GM12878 (cell line): ENCODE data around the gene COL4A1. TPM values are rescaled to one million over a fixed set of nuclear protein-coding genes. Genes with fewer than 3 reads are reported as not detected.

ENCODE experiments used
- ATAC-seq: fragments of 200-7000 bp; cut with Tn5 transposase; 3 replicates; pipeline ENCODE4 v1.9.1; 2020; ENCODE audit warnings: mild to moderate bottlenecking, moderate library complexity
- BruUV-seq: library from RNA; stranded (reverse); fragments of 400-500 nt; replicated peaks from 2 replicates; lab custom pipeline; 2021; lab: Mats Ljungman, UMichigan
- CTCF ChIA-PET: fragments of 300-600 bp; sonication (Branson Sonifier 250); formaldehyde crosslinking; extraction: SDS; loops from one replicate; lab custom pipeline; 2021; ENCODE audit warnings: inconsistent platforms; lab: Yijun Ruan, JAX
- POLR2A ChIA-PET: fragments of 350-600 bp; formaldehyde crosslinking; extraction: SDS; loops from one replicate; lab custom pipeline; 2021; ENCODE audit warnings: inconsistent platforms; lab: Charles Lee
- RAD21 ChIA-PET: fragments of 300-600 bp; sonication (Branson Sonifier 250); formaldehyde crosslinking; loops from one replicate; lab custom pipeline; 2023; ENCODE audit warnings: antibody characterized with exemption; ENCODE audit not compliant: unreplicated experiment; lab: Charles Lee
- SMC1A ChIA-PET: fragments of 300-600 bp; sonication (Branson Sonifier 250); formaldehyde crosslinking; loops from one replicate; lab custom pipeline; 2023; ENCODE audit not compliant: unreplicated experiment, uncharacterized antibody; lab: Charles Lee
- DNase-seq: peaks from one replicate; pipeline ENCODE4 v3.0.0-alpha.2; 2011; ENCODE audit warnings: low read depth, low spot score
- FAIRE-seq: peaks from 3 replicates; lab custom pipeline; 2011; peaks lifted over from hg19 to GRCh38; lab: Jason Lieb, UNC
- H2AFZ ChIP-seq: 2 replicates; pipeline ENCODE4 v1.6.0; 2011; ENCODE audit warnings: low read depth, low read length, control low read depth; ENCODE audit not compliant: control insufficient read depth
- H3K27ac ChIP-seq: 2 replicates; pipeline ENCODE4 v1.5.1; 2011; ENCODE audit warnings: control low read depth; ENCODE audit not compliant: control insufficient read depth, insufficient read depth
- H3K27me3 ChIP-seq, 2 experiments: replicated peaks in 1 of 2; 2 replicates each; pipeline versions ENCODE4 v1.6.0 to v1.6.1; 2011; ENCODE audit warnings: low read length in 1 of 2; ENCODE audit not compliant: control insufficient read depth in 2 of 2, insufficient read depth in 2 of 2
- H3K36me3 ChIP-seq, 2 experiments: 2 replicates each; pipeline ENCODE4 v1.5.1; 2011; ENCODE audit warnings: low read length in 1 of 2; ENCODE audit not compliant: control insufficient read depth in 2 of 2, insufficient read depth in 2 of 2
- H3K4me1 ChIP-seq: 2 replicates; pipeline ENCODE4 v1.6.1; 2011; ENCODE audit warnings: mild to moderate bottlenecking, low read length, moderate library complexity, mixed read lengths; ENCODE audit not compliant: control insufficient read depth, insufficient read depth
- H3K4me2 ChIP-seq: 2 replicates; pipeline ENCODE4 v1.6.0; 2011; ENCODE audit warnings: control low read depth; ENCODE audit not compliant: control insufficient read depth, insufficient read depth
- H3K4me3 ChIP-seq: fragments of 200-600 bp; sonication (generic); 2 replicates; pipeline ENCODE4 v1.5.1; 2016
- H3K79me2 ChIP-seq: 2 replicates; pipeline ENCODE4 v1.6.0; 2011; ENCODE audit warnings: low read length; ENCODE audit not compliant: control insufficient read depth, insufficient read depth
- H3K9ac ChIP-seq: 2 replicates; pipeline ENCODE4 v1.8.0; 2011; ENCODE audit warnings: low read length, control low read depth, mixed read lengths; ENCODE audit not compliant: control insufficient read depth, insufficient read depth
- H3K9me3 ChIP-seq: replicated peaks from 3 replicates; pipeline ENCODE4 v1.5.1; 2011; ENCODE audit warnings: mild to moderate bottlenecking, low read length; ENCODE audit not compliant: control insufficient read depth, insufficient read depth
- H4K20me1 ChIP-seq: 2 replicates; pipeline ENCODE4 v1.6.0; 2011; ENCODE audit not compliant: control insufficient read depth, insufficient read depth
- ASH2L ChIP-seq: fragments of 300-600, 200-600 bp; sonication (generic); IDR thresholded peaks from 2 replicates; pipeline ENCODE4 v1.6.1; 2017; ENCODE audit warnings: low read depth, mild to moderate bottlenecking, borderline replicate concordance
- EED ChIP-seq: sonication (generic); IDR thresholded peaks from 2 replicates; pipeline ENCODE4 v1.6.1; 2016; ENCODE audit warnings: antibody characterized with exemption, low read depth
- EZH2 ChIP-seq: IDR thresholded peaks from 2 replicates; pipeline ENCODE4 v1.6.1; 2012; ENCODE audit warnings: low read depth, mild to moderate bottlenecking, control low read depth, inconsistent platforms, low read length, borderline replicate concordance; ENCODE audit not compliant: control insufficient read depth
- HDAC6 ChIP-seq: fragments of 200-600 bp; sonication (generic); IDR thresholded peaks from one replicate; pipeline ENCODE4 v1.8.0; 2017; ENCODE audit warnings: antibody characterized with exemption; ENCODE audit not compliant: unreplicated experiment
- HDGF ChIP-seq: fragments of 450-650 bp; IDR thresholded peaks from 2 replicates; pipeline ENCODE4 v1.6.1; 2016; ENCODE audit warnings: antibody characterized with exemption
- JUND ChIP-seq: IDR thresholded peaks from 2 replicates; pipeline ENCODE4 v1.6.1; 2012; ENCODE audit warnings: low read depth, mild to moderate bottlenecking, low read length, improper control_type of control experiment, moderate library complexity
- MYB ChIP-seq: fragments of 150-350 bp; IDR thresholded peaks from 2 replicates; pipeline ENCODE4 v1.6.1; 2014; ENCODE audit warnings: mild to moderate bottlenecking, low read depth, low read length, borderline replicate concordance
- NBN ChIP-seq: fragments of 450-650 bp; IDR thresholded peaks from 2 replicates; pipeline ENCODE4 v1.6.1; 2016
- POLR2A ChIP-seq: IDR thresholded peaks from 2 replicates; pipeline ENCODE4 v1.6.1; 2011; ENCODE audit warnings: low read depth, mild to moderate bottlenecking, low read length
- RB1 ChIP-seq: fragments of 450-650 bp; formaldehyde crosslinking; IDR thresholded peaks from 2 replicates; pipeline ENCODE4 v1.6.1; 2017; ENCODE audit warnings: mild to moderate bottlenecking, borderline replicate concordance
- RELA ChIP-seq: fragments of 450-650 bp; IDR thresholded peaks from 2 replicates; pipeline ENCODE4 v1.8.0; 2014; ENCODE audit warnings: borderline replicate concordance; ENCODE audit not compliant: partially characterized antibody
- SREBF2 ChIP-seq: IDR thresholded peaks from 2 replicates; pipeline ENCODE4 v1.6.1; 2012; ENCODE audit warnings: mild to moderate bottlenecking, low read length
- TARDBP ChIP-seq: IDR thresholded peaks from 2 replicates; pipeline ENCODE4 v1.6.1; 2016; ENCODE audit warnings: borderline replicate concordance
- WRNIP1 ChIP-seq: IDR thresholded peaks from 2 replicates; pipeline ENCODE4 v1.6.1; 2011; ENCODE audit warnings: low read depth, low read length, improper control_type of control experiment, borderline replicate concordance
- ZBTB11 ChIP-seq: fragments of 450-650 bp; formaldehyde crosslinking; IDR thresholded peaks from 2 replicates; pipeline ENCODE4 v1.5.0; 2022; ENCODE audit warnings: mild to moderate bottlenecking, missing genetic modification characterization
- WGBS: methylation state at CpG from one replicate; pipeline ENCODE4 v1.1.6; 2016; ENCODE audit warnings: low lambda C conversion rate; ENCODE audit not compliant: insufficient replicate concordance, insufficient coverage; ENCODE audit errors: missing lambda C conversion rate; 5-methylcytosine and 5-hydroxymethylcytosine counted together
- in situ Hi-C: fragments of 300-500 bp; cut with MboI; formaldehyde crosslinking; loops from 9 replicates; pipeline ENCODE4 v1.14.3; 2018; ENCODE audit warnings: mixed read lengths
- intact Hi-C: fragments of 100-400 bp; cut with micrococcal nuclease; formaldehyde crosslinking; loops from one replicate; pipeline ENCODE4 v1.14.2; 2022; ENCODE audit not compliant: unreplicated experiment
- polyA plus RNA-seq, 11 experiments: library from polyadenylated mRNA; depleted of rRNA in 4 of 11; unstranded in 6 of 11; stranded (reverse) in 5 of 11; fragments of >200 nt; fragmentation: Nextera tagmentation in 4 of 11; fragmentation: Illumina TruSeq in 1 of 11; extraction: Ambion mirVana in 4 of 11; extraction: Trizol in 1 of 11; gene quantifications; 1 replicate in 1 of 11; 2 replicates in 10 of 11; pipeline versions ENCODE4 v1.2.1 to v1.2.3, GENCODE V29; 2011 to 2016; ENCODE audit warnings: inconsistent platforms in 2 of 11, missing spikeins in 2 of 11, low read depth in 1 of 11
- total RNA-seq, 4 experiments: library from RNA; depleted of rRNA in 3 of 4; stranded (reverse); fragments of >200 nt in 3 of 4; fragmentation: Illumina TruSeq in 1 of 4; extraction: Trizol in 1 of 4; gene quantifications; 2 replicates each; pipeline versions ENCODE4 v1.2.1 to v1.2.3, GENCODE V29; 2013 to 2021
- TF ChIP-seq, protein P1 (sequence below): fragments of 450-650 bp; IDR thresholded peaks from 2 replicates; pipeline ENCODE4 v1.6.1; 2016; ENCODE audit warnings: mild to moderate bottlenecking
- TF ChIP-seq, protein P2 (sequence below): fragments of 450-650 bp; IDR thresholded peaks from 2 replicates; pipeline ENCODE4 v1.6.1; 2017; ENCODE audit warnings: antibody characterized with exemption, mild to moderate bottlenecking, moderate library complexity

Gene COL4A1
- total and polyA plus RNA-seq, 10 of the 15 experiments (the other 5 are each of a cell fraction or from before 2014, with no cell fraction given), result 0.07 to 0.31 (median 0.13) TPM; not detected in 6

GRCh38 chr13:110227416-110227815, 79.5 kb downstream of the COL4A1 start:
- H3K9me3 ChIP-seq, result no peaks in the 10 kb centered on the region
- no peaks in the 10 kb centered on the region for H3K36me3 ChIP-seq
- no peaks in the 10 kb centered on the region for H4K20me1 ChIP-seq
- POLR2A ChIA-PET, result no interaction called here
- BruUV-seq, result no TSS peak
- no peak overlapping the region for H3K4me3 ChIP-seq
- 0% methylated on average over 2 of the region's 3 CpGs for WGBS
- H2AFZ ChIP-seq, result no peak overlapping the region
- CTCF ChIA-PET, result interaction anchor here (0.9 to 2.5 kb wide), 5 partner anchors 20 to 217 kb away, joined by 3 to 20 read pairs (median 5); no protein-coding TSS in a partner anchor
- H3K79me2 ChIP-seq, result no peaks in the 10 kb centered on the region
- no peak for ATAC-seq
- no peak overlapping the region for H3K27ac ChIP-seq
- SMC1A ChIA-PET, result interaction anchor here (2.6 kb wide), 1 partner anchor 217 kb away, joined by 13 read pairs; no protein-coding TSS in a partner anchor
- H3K4me2 ChIP-seq, result no peak overlapping the region
- no peak overlapping the region for H3K9ac ChIP-seq
- H3K27me3 ChIP-seq, result no peaks in the 10 kb centered on the region; a peak in 1 of 4 replicates
- intact Hi-C loops, result no loop called here
- no peak for FAIRE-seq
- no peak for TF ChIP-seq NBN
- TF ChIP-seq, protein P1, sequence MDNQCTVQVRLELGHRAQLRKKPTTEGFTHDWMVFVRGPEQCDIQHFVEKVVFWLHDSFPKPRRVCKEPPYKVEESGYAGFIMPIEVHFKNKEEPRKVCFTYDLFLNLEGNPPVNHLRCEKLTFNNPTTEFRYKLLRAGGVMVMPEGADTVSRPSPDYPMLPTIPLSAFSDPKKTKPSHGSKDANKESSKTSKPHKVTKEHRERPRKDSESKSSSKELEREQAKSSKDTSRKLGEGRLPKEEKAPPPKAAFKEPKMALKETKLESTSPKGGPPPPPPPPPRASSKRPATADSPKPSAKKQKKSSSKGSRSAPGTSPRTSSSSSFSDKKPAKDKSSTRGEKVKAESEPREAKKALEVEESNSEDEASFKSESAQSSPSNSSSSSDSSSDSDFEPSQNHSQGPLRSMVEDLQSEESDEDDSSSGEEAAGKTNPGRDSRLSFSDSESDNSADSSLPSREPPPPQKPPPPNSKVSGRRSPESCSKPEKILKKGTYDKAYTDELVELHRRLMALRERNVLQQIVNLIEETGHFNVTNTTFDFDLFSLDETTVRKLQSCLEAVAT, result no peak
- no peak for TF ChIP-seq JUND
- no peak for TF ChIP-seq EED
- TF ChIP-seq, protein P2, sequence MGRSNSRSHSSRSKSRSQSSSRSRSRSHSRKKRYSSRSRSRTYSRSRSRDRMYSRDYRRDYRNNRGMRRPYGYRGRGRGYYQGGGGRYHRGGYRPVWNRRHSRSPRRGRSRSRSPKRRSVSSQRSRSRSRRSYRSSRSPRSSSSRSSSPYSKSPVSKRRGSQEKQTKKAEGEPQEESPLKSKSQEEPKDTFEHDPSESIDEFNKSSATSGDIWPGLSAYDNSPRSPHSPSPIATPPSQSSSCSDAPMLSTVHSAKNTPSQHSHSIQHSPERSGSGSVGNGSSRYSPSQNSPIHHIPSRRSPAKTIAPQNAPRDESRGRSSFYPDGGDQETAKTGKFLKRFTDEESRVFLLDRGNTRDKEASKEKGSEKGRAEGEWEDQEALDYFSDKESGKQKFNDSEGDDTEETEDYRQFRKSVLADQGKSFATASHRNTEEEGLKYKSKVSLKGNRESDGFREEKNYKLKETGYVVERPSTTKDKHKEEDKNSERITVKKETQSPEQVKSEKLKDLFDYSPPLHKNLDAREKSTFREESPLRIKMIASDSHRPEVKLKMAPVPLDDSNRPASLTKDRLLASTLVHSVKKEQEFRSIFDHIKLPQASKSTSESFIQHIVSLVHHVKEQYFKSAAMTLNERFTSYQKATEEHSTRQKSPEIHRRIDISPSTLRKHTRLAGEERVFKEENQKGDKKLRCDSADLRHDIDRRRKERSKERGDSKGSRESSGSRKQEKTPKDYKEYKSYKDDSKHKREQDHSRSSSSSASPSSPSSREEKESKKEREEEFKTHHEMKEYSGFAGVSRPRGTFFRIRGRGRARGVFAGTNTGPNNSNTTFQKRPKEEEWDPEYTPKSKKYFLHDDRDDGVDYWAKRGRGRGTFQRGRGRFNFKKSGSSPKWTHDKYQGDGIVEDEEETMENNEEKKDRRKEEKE, result no peak
- no peak for TF ChIP-seq RELA
- no peak for TF ChIP-seq TARDBP
- no peak for TF ChIP-seq HDAC6
- TF ChIP-seq ZBTB11, result no peak
- no peak for TF ChIP-seq HDGF
- TF ChIP-seq RB1, result no peak
- TF ChIP-seq WRNIP1, result no peak
- no peak for TF ChIP-seq POLR2A
- no peak for TF ChIP-seq ASH2L
- TF ChIP-seq SREBF2, result no peak
- TF ChIP-seq EZH2, result no peak
- TF ChIP-seq MYB, result no peak
- TF ChIP-seq, all 136 proteins: peak for 0
- H3K4me1 ChIP-seq, result no peaks in the 10 kb centered on the region
- RAD21 ChIA-PET, result interaction anchor here (1.9 to 3.3 kb wide), 2 partner anchors 216 to 228 kb away, joined by 4 to 15 read pairs; no protein-coding TSS in a partner anchor
- DNase-seq, result no peak
- in situ Hi-C loops, result loop anchor here (10.0 kb wide), 1 partner anchor 587 kb away; no protein-coding TSS in a partner anchor
